Keratinocyte (primary cell): ENCODE data around the gene GLYATL1. TPM values are rescaled to one million over a fixed set of nuclear protein-coding genes. Genes with fewer than 3 reads are reported as not detected.

Experiments used
- DNase-seq: peaks from one replicate; pipeline ENCODE4 v3.0.0-alpha.2; 2011; ENCODE audit warnings: low read depth, missing footprints, low spot score
- FAIRE-seq: peaks from 2 replicates; lab custom pipeline; 2011; peaks lifted over from hg19 to GRCh38; lab: Jason Lieb, UNC
- H2AFZ ChIP-seq: 2 replicates; pipeline ENCODE4 v1.6.0; 2012; ENCODE audit warnings: low read length, control low read depth, inconsistent platforms; ENCODE audit not compliant: control insufficient read depth
- H3K27ac ChIP-seq: 2 replicates; pipeline ENCODE4 v1.5.1; 2011; ENCODE audit warnings: low read length; ENCODE audit not compliant: control insufficient read depth, insufficient read depth
- H3K27me3 ChIP-seq: 3 replicates; pipeline ENCODE4 v1.6.0; 2011; ENCODE audit warnings: low read length; ENCODE audit not compliant: control insufficient read depth, insufficient read depth; ENCODE audit errors: extremely low read depth
- H3K36me3 ChIP-seq, 2 experiments: 2 replicates in 1 of 2; 3 replicates in 1 of 2; pipeline ENCODE4 v1.5.1; 2011; ENCODE audit warnings: low read length in 2 of 2, mild to moderate bottlenecking in 1 of 2; ENCODE audit not compliant: control insufficient read depth in 2 of 2, insufficient read depth in 2 of 2; ENCODE audit errors: extremely low read depth in 1 of 2
- H3K4me1 ChIP-seq: 3 replicates; pipeline ENCODE4 v1.5.1; 2011; ENCODE audit warnings: low read length; ENCODE audit not compliant: control insufficient read depth, insufficient read depth; ENCODE audit errors: extremely low read depth
- H3K4me2 ChIP-seq: 3 replicates; pipeline ENCODE4 v1.6.0; 2011; ENCODE audit warnings: low read depth, low read length; ENCODE audit not compliant: control insufficient read depth, insufficient read depth; ENCODE audit errors: extremely low read depth
- H3K4me3 ChIP-seq, 3 experiments: fragments of 200-600 bp in 1 of 3; sonication (generic) in 1 of 3; 2 replicates in 2 of 3; 3 replicates in 1 of 3; pipeline ENCODE4 v1.5.1; 2011 to 2016; ENCODE audit warnings: low read length in 3 of 3, mild to moderate bottlenecking in 3 of 3, control low read depth in 2 of 3, inconsistent platforms in 1 of 3, low read depth in 1 of 3, mixed read lengths in 1 of 3, mixed run types in 1 of 3, moderate library complexity in 1 of 3; ENCODE audit not compliant: control insufficient read depth in 2 of 3, insufficient read depth in 2 of 3; ENCODE audit errors: extremely low read depth in 1 of 3
- H3K79me2 ChIP-seq: 2 replicates; pipeline ENCODE4 v1.6.0; 2012; ENCODE audit warnings: low read length; ENCODE audit not compliant: control insufficient read depth, insufficient read depth
- H3K9ac ChIP-seq: 3 replicates; pipeline ENCODE4 v1.6.0; 2011; ENCODE audit warnings: low read length; ENCODE audit not compliant: control insufficient read depth, insufficient read depth; ENCODE audit errors: extremely low read depth
- H3K9me1 ChIP-seq: 3 replicates; pipeline ENCODE4 v1.6.0; 2011; ENCODE audit warnings: low read length; ENCODE audit not compliant: control insufficient read depth, insufficient read depth; ENCODE audit errors: extremely low read depth
- H3K9me3 ChIP-seq: 2 replicates; pipeline ENCODE4 v1.5.1; 2012; ENCODE audit warnings: low read depth, low read length; ENCODE audit not compliant: control insufficient read depth
- H4K20me1 ChIP-seq: 3 replicates; pipeline ENCODE4 v1.6.0; 2011; ENCODE audit warnings: low read length; ENCODE audit not compliant: control insufficient read depth, insufficient read depth; ENCODE audit errors: extremely low read depth
- EZH2 ChIP-seq: IDR thresholded peaks from one replicate; pipeline ENCODE4 v1.6.1; 2012; ENCODE audit warnings: inconsistent platforms, mild to moderate bottlenecking, low read length, moderate library complexity
- dilution Hi-C: fragments of 300-500 bp; cut with MboI; formaldehyde crosslinking; loops from one replicate; pipeline ENCODE4 v1.7.0; 2020; ENCODE audit warnings: low sequenced_read_pairs; ENCODE audit not compliant: extremely low pct_ligation_motif_present
- polyA plus RNA-seq, 5 experiments: library from polyadenylated mRNA; depleted of rRNA in 3 of 5; stranded (reverse) in 3 of 5; stranded (forward) in 1 of 5; unstranded in 1 of 5; fragments of >200 nt; gene quantifications; 1 replicate in 1 of 5; 2 replicates in 3 of 5; 3 replicates in 1 of 5; pipeline versions ENCODE4 v1.2.1 to v1.2.3, GENCODE V29; 2011 to 2012; ENCODE audit warnings: missing spikeins in 2 of 5, low read depth in 1 of 5, low replicate concordance in 1 of 5
- TF ChIP-seq, protein P1 (sequence below), 3 experiments: IDR thresholded peaks in 1 of 3; conservative IDR thresholded peaks in 1 of 3; optimal IDR thresholded peaks in 1 of 3; 2 replicates in 2 of 3; 3 replicates in 1 of 3; pipeline versions ENCODE3 to v1.5.1; 2011; ENCODE audit warnings: low read length in 3 of 3, mild to moderate bottlenecking in 3 of 3, moderate library complexity in 2 of 3, control low read depth in 1 of 3, inconsistent platforms in 1 of 3; ENCODE audit not compliant: insufficient read depth in 2 of 3; ENCODE audit errors: extremely low read depth in 1 of 3

The GLYATL1 gene
- polyA plus RNA-seq, 1 donor (not counting 4 experiments of a cell fraction or from before 2014, with no cell fraction given): 0.26 TPM

DNA sequence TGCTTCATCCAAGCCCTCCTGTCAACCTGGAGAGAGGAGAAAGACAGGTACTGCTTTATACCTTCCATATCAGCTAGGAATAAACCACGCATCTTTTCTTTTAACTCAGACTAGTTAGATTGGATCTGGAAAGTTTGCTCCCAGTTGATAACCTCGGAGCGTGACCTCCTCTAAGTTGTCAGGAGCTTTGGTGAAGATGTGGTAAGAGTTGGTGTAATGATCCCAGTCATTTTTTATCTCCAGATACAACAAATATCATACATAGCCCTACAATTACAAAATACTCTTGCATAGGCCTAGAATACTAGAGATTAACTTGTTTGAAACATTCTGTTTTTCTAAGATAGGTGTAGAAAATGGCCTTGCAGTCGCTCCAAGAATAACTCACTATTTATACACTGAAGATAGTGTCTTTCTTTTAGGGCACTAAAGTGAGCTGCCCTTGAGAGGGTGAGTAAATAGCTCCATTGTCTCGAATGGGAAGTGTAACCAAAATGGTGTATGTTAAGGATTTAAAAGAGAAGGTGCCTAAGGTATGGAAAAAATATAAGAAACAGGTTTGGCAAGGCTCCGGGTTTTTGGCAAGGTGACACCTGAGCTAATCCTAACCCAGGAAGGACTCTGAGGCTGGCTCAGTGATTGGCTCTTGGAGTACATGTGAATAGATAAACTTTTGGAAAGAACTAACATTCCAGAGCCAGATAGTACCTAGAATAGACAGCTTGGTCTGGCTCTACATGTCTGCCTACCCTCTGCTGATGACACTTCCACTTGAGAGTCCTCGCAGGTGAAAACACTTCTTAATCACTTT, 59.4 kb downstream of the GLYATL1 start:
- Histone ChIP-seq H3K79me2 (no peaks in the 10 kb centered on the region), H3K36me3 (no peaks in the 10 kb centered on the region), H3K27ac (no peak overlapping the region), H3K9ac (no peak overlapping the region), H3K4me2 (no peak overlapping the region), H3K27me3 (no peaks in the 10 kb centered on the region), H3K4me1 (no peaks in the 10 kb centered on the region), H3K4me3 (no peak overlapping the region), H3K9me1 (no peaks in the 10 kb centered on the region), H4K20me1 (no peaks in the 10 kb centered on the region), H3K9me3 (no peaks in the 10 kb centered on the region), H2AFZ (no peak overlapping the region)
- FAIRE-seq (no peak), DNase-seq (no peak)
- dilution Hi-C loops: no loop called here
- no peak for TF ChIP-seq EZH2
- TF ChIP-seq, protein P1, sequence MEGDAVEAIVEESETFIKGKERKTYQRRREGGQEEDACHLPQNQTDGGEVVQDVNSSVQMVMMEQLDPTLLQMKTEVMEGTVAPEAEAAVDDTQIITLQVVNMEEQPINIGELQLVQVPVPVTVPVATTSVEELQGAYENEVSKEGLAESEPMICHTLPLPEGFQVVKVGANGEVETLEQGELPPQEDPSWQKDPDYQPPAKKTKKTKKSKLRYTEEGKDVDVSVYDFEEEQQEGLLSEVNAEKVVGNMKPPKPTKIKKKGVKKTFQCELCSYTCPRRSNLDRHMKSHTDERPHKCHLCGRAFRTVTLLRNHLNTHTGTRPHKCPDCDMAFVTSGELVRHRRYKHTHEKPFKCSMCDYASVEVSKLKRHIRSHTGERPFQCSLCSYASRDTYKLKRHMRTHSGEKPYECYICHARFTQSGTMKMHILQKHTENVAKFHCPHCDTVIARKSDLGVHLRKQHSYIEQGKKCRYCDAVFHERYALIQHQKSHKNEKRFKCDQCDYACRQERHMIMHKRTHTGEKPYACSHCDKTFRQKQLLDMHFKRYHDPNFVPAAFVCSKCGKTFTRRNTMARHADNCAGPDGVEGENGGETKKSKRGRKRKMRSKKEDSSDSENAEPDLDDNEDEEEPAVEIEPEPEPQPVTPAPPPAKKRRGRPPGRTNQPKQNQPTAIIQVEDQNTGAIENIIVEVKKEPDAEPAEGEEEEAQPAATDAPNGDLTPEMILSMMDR (optimal IDR thresholded peaks at IDR 0.05 in 1 of 3, IDR thresholded peaks at IDR 0.05 in 1 of 3, conservative IDR thresholded peaks at IDR 0.05 in 1 of 3; ENCODE audit: extremely low read depth in 1 of 3, insufficient read depth in 2 of 3, low read length in 3 of 3): no peak

DNA sequence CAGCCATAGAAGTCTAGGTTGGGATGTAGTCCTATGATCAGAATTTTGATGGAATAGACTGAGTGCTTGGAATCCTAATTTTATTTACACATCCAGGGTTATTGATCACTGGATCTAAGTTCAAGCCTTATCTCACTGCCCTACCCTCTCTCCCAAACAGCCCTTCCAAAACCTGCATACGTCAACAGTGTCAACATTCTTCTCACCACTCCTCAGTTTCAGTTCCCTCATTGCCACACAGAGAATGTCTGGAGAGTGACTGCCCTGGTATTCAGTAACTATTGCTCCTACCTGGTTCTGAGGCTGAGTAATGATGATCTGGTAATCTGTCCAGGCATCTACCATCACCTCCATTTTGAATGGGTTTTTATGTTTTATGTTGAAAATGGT, 60.0 kb downstream of the GLYATL1 start:
- dilution Hi-C loops: no loop called here
- H3K9me3 ChIP-seq: no peaks in the 10 kb centered on the region
- no peaks in the 10 kb centered on the region for H3K79me2 ChIP-seq
- no peak overlapping the region for H3K9ac ChIP-seq
- H3K27me3 ChIP-seq: no peaks in the 10 kb centered on the region
- no peak for DNase-seq
- H3K36me3 ChIP-seq: no peaks in the 10 kb centered on the region
- H3K9me1 ChIP-seq: no peaks in the 10 kb centered on the region
- H3K4me2 ChIP-seq: no peak overlapping the region
- TF ChIP-seq, protein P1 (optimal IDR thresholded peaks at IDR 0.05 in 1 of 3, IDR thresholded peaks at IDR 0.05 in 1 of 3, conservative IDR thresholded peaks at IDR 0.05 in 1 of 3; ENCODE audit: extremely low read depth in 1 of 3, insufficient read depth in 2 of 3, low read length in 3 of 3): no peak
- TF ChIP-seq EZH2: no peak
- H3K27ac ChIP-seq: no peak overlapping the region
- FAIRE-seq: no peak
- H3K4me1 ChIP-seq: no peaks in the 10 kb centered on the region
- no peak overlapping the region for H3K4me3 ChIP-seq
- H4K20me1 ChIP-seq: no peaks in the 10 kb centered on the region
- H2AFZ ChIP-seq: no peak overlapping the region
